ENCODE data around the gene EPS8.

Gene EPS8

GRCh38 chr12:15597125-15597830, 191.9 kb downstream of the EPS8 start:
- no peak for DNase-seq

GRCh38 chr12:15596174-15596573, 193.0 kb downstream of the EPS8 start:
- no peak for DNase-seq

- peak; percentile 17 for DNase-seq
Observed at GRCh38 chr12:15592934-15593333, 196.3 kb downstream of the EPS8 start.

- no peak for DNase-seq
Observed at GRCh38 chr12:15591811-15592210, 197.4 kb downstream of the EPS8 start.

- peak; percentile 74 for DNase-seq
Observed at GRCh38 chr12:15590180-15590826, 198.9 kb downstream of the EPS8 start.

GRCh38 chr12:15589328-15590032, 199.7 kb downstream of the EPS8 start:
- no peak for DNase-seq

- peak; percentile 60 for DNase-seq
Observed at GRCh38 chr12:15584366-15585041, 204.7 kb downstream of the EPS8 start.

- DNase-seq, result no peak
Observed at GRCh38 chr12:15583804-15584203, 205.4 kb downstream of the EPS8 start.

- DNase-seq, result peak; percentile 48
Observed at GRCh38 chr12:15581006-15581405, 208.2 kb downstream of the EPS8 start.

- DNase-seq, result no peak
Observed at GRCh38 chr12:15580431-15580830, 208.8 kb downstream of the EPS8 start.

- peak; percentile 49 for DNase-seq
Observed at GRCh38 chr12:15575671-15576541, 213.3 kb downstream of the EPS8 start.

GRCh38 chr12:15574353-15574752, 214.8 kb downstream of the EPS8 start:
- no peak for DNase-seq
